Fibroblast of lung (primary cell): ENCODE results near the gene TAF13. TPM values are rescaled to one million over a fixed set of nuclear protein-coding genes. Genes with fewer than 3 reads are reported as not detected.
"Not testable (repeated sequence)": the region's sequence is repeated elsewhere in the genome, so short reads cannot be mapped to it uniquely, and the experiment has no call there.

Experiments
- DNase-seq, 2 donors: peaks; one replicate each; pipeline versions ENCODE4 v3.0.0 to v3.0.0-alpha.2; 2010; ENCODE audit warnings: low read depth in 2 of 2
- H2AFZ ChIP-seq: 2 replicates; pipeline ENCODE4 v1.5.1; 2012; ENCODE audit warnings: low read length, control low read depth, inconsistent platforms
- H3K27ac ChIP-seq: 2 replicates; pipeline ENCODE4 v1.5.1; 2011; ENCODE audit warnings: low read length, control low read depth; ENCODE audit not compliant: insufficient read depth
- H3K27me3 ChIP-seq: 2 replicates; pipeline ENCODE4 v1.5.1; 2011; ENCODE audit warnings: mild to moderate bottlenecking, low read length; ENCODE audit not compliant: control insufficient read depth, insufficient read depth
- H3K36me3 ChIP-seq: 2 replicates; pipeline ENCODE4 v1.5.1; 2011; ENCODE audit warnings: low read length; ENCODE audit not compliant: control insufficient read depth, insufficient read depth
- H3K4me1 ChIP-seq: 2 replicates; pipeline ENCODE4 v1.5.1; 2011; ENCODE audit warnings: low read length; ENCODE audit not compliant: control insufficient read depth, insufficient read depth; ENCODE audit errors: extremely low read depth
- H3K4me2 ChIP-seq: 2 replicates; pipeline ENCODE4 v1.5.1; 2011; ENCODE audit warnings: low read length, control low read depth; ENCODE audit not compliant: insufficient read depth; ENCODE audit errors: extremely low read depth
- H3K4me3 ChIP-seq, 4 experiments: fragments of 200-600 bp in 1 of 4; sonication (generic) in 1 of 4; replicated peaks in 1 of 4; 2 replicates each; pipeline ENCODE4 v1.5.1; 2011 to 2016; ENCODE audit warnings: low read length in 4 of 4, low read depth in 3 of 4, mild to moderate bottlenecking in 3 of 4, control low read depth in 2 of 4, inconsistent platforms in 1 of 4, mixed read lengths in 1 of 4; ENCODE audit not compliant: insufficient read depth in 1 of 4; ENCODE audit errors: control extremely low read depth in 1 of 4
- H3K79me2 ChIP-seq: 2 replicates; pipeline ENCODE4 v1.5.1; 2012; ENCODE audit warnings: mild to moderate bottlenecking, low read length, inconsistent platforms; ENCODE audit not compliant: control insufficient read depth, insufficient read depth
- H3K9ac ChIP-seq: 2 replicates; pipeline ENCODE4 v1.5.1; 2011; ENCODE audit warnings: mild to moderate bottlenecking, low read length, control low read depth; ENCODE audit not compliant: insufficient read depth
- H3K9me3 ChIP-seq: 2 replicates; pipeline ENCODE4 v1.5.1; 2012; ENCODE audit warnings: low read depth, low read length; ENCODE audit not compliant: control insufficient read depth, insufficient read depth
- H4K20me1 ChIP-seq: 2 replicates; pipeline ENCODE4 v1.5.1; 2011; ENCODE audit warnings: low read length; ENCODE audit not compliant: control insufficient read depth, insufficient read depth; ENCODE audit errors: extremely low read depth
- EZH2 ChIP-seq: IDR thresholded peaks from 2 replicates; pipeline ENCODE4 v1.5.1; 2012; ENCODE audit warnings: low read length, control low read depth, mild to moderate bottlenecking; ENCODE audit errors: missing control alignments
- polyA plus RNA-seq, 2 donors: library from polyadenylated mRNA; depleted of rRNA in 1 of 2; stranded (reverse) in 1 of 2; unstranded in 1 of 2; fragments of >200 nt; gene quantifications; 2 replicates each; pipeline ENCODE4 v1.2.1, GENCODE V29; 2011 to 2012; ENCODE audit warnings: missing spikeins in 1 of 2
- total RNA-seq: library from RNA; depleted of rRNA; stranded (reverse); fragments of >200 nt; gene quantifications from 2 replicates; pipeline ENCODE4 v1.2.1, GENCODE V29; 2014
- TF ChIP-seq, protein P1 (sequence below), 2 donors: IDR thresholded peaks in 1 of 2; conservative IDR thresholded peaks in 1 of 2; 1 replicate in 1 of 2; 2 replicates in 1 of 2; pipeline ENCODE4 v1.5.1; 2011 to 2012; ENCODE audit warnings: low read length in 2 of 2, control low read depth in 1 of 2, inconsistent platforms in 1 of 2, low read depth in 1 of 2, mild to moderate bottlenecking in 1 of 2

TAF13 gene
- total and polyA plus RNA-seq, 2 donors (not counting 1 experiment from before 2014, with no cell fraction given) = 66.6 to 85.7 TPM

DNA sequence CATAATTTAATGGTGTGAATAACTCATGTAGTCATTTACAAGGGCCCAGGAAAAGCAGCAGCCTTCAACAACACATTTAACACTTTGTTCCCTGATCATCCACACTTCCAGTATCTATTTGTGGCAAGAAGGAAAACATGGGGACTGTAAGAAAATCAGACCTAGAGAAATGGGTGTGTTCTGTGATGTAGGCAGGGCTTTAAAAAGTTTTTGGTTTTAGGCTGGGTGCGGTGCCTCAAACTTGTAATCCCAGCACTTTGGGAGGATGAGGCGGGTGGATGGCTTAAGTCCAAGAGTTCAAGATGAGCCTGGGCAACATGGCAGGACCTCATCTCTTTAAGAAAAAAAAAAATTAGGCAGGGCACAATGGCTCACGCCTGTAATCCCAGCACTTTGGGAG, 19.7 kb downstream of the TAF13 start:
- DNase-seq = no peak
- Histone ChIP-seq H3K27me3 (no peaks in the 10 kb centered on the region), H3K36me3 (no peaks in the 10 kb centered on the region), H4K20me1 (no peaks in the 10 kb centered on the region), H2AFZ (no peak overlapping the region), H3K9ac (no peak overlapping the region), H3K4me3 (no peak overlapping the region), H3K27ac (no peak overlapping the region), H3K4me2 (no peak overlapping the region), H3K4me1 (no peaks in the 10 kb centered on the region), H3K79me2 (no peaks in the 10 kb centered on the region), H3K9me3 (no peaks in the 10 kb centered on the region)
- TF ChIP-seq EZH2 = no peak
- TF ChIP-seq, protein P1, sequence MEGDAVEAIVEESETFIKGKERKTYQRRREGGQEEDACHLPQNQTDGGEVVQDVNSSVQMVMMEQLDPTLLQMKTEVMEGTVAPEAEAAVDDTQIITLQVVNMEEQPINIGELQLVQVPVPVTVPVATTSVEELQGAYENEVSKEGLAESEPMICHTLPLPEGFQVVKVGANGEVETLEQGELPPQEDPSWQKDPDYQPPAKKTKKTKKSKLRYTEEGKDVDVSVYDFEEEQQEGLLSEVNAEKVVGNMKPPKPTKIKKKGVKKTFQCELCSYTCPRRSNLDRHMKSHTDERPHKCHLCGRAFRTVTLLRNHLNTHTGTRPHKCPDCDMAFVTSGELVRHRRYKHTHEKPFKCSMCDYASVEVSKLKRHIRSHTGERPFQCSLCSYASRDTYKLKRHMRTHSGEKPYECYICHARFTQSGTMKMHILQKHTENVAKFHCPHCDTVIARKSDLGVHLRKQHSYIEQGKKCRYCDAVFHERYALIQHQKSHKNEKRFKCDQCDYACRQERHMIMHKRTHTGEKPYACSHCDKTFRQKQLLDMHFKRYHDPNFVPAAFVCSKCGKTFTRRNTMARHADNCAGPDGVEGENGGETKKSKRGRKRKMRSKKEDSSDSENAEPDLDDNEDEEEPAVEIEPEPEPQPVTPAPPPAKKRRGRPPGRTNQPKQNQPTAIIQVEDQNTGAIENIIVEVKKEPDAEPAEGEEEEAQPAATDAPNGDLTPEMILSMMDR (conservative IDR thresholded peaks at IDR 0.05 in 1 of 2, IDR thresholded peaks at IDR 0.05 in 1 of 2; ENCODE audit: low read depth in 1 of 2, low read length in 2 of 2) = no peak

- not testable (repeated sequence) for H2AFZ ChIP-seq, H3K9ac ChIP-seq, H3K4me3 ChIP-seq, H3K79me2 ChIP-seq, H3K27me3 ChIP-seq, H3K36me3 ChIP-seq, H3K9me3 ChIP-seq, H4K20me1 ChIP-seq, H3K4me1 ChIP-seq, H3K27ac ChIP-seq, DNase-seq, H3K4me2 ChIP-seq
These were observed 23.7 kb downstream of the TAF13 start for GRCh38 chr1:109052145-109052544.

- DNase-seq = no peak
- Histone ChIP-seq H3K4me3 (no peak overlapping the region), H3K9me3 (no peaks in the 10 kb centered on the region), H3K79me2 (no peaks in the 10 kb centered on the region), H3K4me2 (no peak overlapping the region), H3K9ac (no peak overlapping the region), H3K27ac (no peak overlapping the region), H2AFZ (no peak overlapping the region), H3K27me3 (no peaks in the 10 kb centered on the region), H4K20me1 (no peaks in the 10 kb centered on the region), H3K4me1 (no peaks in the 10 kb centered on the region), H3K36me3 (no peaks in the 10 kb centered on the region)
- TF ChIP-seq EZH2 = no peak
- TF ChIP-seq, protein P1 (conservative IDR thresholded peaks at IDR 0.05 in 1 of 2, IDR thresholded peaks at IDR 0.05 in 1 of 2; ENCODE audit: low read depth in 1 of 2, low read length in 2 of 2) = no peak
These were observed 25.4 kb downstream of the TAF13 start for GRCh38 chr1:109050228-109050995.
